ENCODE measurements around the gene DGKQ. TPM values are rescaled to one million over a fixed set of nuclear protein-coding genes. Genes with fewer than 3 reads are reported as not detected.

DGKQ gene
- total and polyA plus RNA-seq, 2 of the 13 experiments (the other 11 are each of a cell fraction or from before 2014, with no cell fraction given), result 4.5 to 7.2 TPM

- TF ChIP-seq, protein P1, sequence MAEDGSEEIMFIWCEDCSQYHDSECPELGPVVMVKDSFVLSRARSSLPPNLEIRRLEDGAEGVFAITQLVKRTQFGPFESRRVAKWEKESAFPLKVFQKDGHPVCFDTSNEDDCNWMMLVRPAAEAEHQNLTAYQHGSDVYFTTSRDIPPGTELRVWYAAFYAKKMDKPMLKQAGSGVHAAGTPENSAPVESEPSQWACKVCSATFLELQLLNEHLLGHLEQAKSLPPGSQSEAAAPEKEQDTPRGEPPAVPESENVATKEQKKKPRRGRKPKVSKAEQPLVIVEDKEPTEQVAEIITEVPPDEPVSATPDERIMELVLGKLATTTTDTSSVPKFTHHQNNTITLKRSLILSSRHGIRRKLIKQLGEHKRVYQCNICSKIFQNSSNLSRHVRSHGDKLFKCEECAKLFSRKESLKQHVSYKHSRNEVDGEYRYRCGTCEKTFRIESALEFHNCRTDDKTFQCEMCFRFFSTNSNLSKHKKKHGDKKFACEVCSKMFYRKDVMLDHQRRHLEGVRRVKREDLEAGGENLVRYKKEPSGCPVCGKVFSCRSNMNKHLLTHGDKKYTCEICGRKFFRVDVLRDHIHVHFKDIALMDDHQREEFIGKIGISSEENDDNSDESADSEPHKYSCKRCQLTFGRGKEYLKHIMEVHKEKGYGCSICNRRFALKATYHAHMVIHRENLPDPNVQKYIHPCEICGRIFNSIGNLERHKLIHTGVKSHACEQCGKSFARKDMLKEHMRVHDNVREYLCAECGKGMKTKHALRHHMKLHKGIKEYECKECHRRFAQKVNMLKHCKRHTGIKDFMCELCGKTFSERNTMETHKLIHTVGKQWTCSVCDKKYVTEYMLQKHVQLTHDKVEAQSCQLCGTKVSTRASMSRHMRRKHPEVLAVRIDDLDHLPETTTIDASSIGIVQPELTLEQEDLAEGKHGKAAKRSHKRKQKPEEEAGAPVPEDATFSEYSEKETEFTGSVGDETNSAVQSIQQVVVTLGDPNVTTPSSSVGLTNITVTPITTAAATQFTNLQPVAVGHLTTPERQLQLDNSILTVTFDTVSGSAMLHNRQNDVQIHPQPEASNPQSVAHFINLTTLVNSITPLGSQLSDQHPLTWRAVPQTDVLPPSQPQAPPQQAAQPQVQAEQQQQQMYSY (CRISPR knock-in tag; IDR thresholded peaks at IDR 0.05), result no peak
- TF ChIP-seq DR1 (CRISPR knock-in tag; IDR thresholded peaks at IDR 0.05) (no peak), KDM1A (CRISPR knock-in tag; IDR thresholded peaks at IDR 0.05) (no peak), ZNF446 (CRISPR knock-in tag; IDR thresholded peaks at IDR 0.05) (no peak), ZNF691 (CRISPR knock-in tag; IDR thresholded peaks at IDR 0.05; ENCODE audit: borderline replicate concordance, low read depth) (no peak), PAWR (CRISPR knock-in tag; IDR thresholded peaks at IDR 0.05; ENCODE audit: borderline replicate concordance) (no peak), ZNF790 (CRISPR knock-in tag; IDR thresholded peaks at IDR 0.05; ENCODE audit: borderline replicate concordance) (no peak), FIP1L1 (IDR thresholded peaks at IDR 0.05; ENCODE audit: borderline replicate concordance, insufficient read depth, low read depth, low read length) (no peak), E2F1 (CRISPR knock-in tag; IDR thresholded peaks at IDR 0.05) (no peak), ZIK1 (CRISPR knock-in tag; IDR thresholded peaks at IDR 0.05; ENCODE audit: borderline replicate concordance, low read depth) (no peak)
These were observed 13.2 kb downstream of the DGKQ start (continued) for GRCh38 chr4:960140-960635.
